ENCODE measurements around the gene RCAN2.

Gene RCAN2

DNA sequence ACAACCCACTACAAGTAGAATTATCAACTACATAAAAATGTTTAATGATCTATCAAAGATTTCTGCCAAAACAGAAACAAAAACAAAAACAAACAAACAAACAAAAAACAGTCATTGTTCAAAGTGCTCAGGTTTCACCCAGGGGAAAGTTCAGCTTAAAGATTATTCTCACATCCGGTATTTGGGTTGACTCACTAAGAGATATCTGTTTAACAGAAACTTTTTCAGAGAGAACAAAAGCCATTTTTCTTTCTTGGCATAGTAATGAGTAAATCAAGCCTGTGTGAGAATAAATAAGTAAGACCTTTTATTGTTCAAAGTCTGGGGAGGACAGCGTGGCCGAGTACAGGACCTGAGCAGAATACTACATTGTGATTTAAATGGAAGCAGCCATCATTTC is 143.6 kb downstream of the RCAN2 start:
- DNase-seq (ENCODE audit: low read depth in 1 of 2, low spot score in 1 of 2), result no peak
- Histone ChIP-seq H3K27me3 (ENCODE audit: insufficient read depth, poor library complexity, severe bottlenecking) (peaks cover 3% of the 10 kb centered on the region), H3K27ac (replicated peaks) (no peak overlapping the region), H3K4me3 (replicated peaks; ENCODE audit: insufficient read depth, low read length) (no peak overlapping the region)
- TF ChIP-seq POLR2AphosphoS5 (IDR thresholded peaks at IDR 0.05; ENCODE audit: low read depth) (no peak), GABPA (IDR thresholded peaks at IDR 0.05; ENCODE audit: low read depth) (no peak), SPI1 (IDR thresholded peaks at IDR 0.05; ENCODE audit: borderline replicate concordance, low read depth) (no peak)
- TF ChIP-seq, protein P1, sequence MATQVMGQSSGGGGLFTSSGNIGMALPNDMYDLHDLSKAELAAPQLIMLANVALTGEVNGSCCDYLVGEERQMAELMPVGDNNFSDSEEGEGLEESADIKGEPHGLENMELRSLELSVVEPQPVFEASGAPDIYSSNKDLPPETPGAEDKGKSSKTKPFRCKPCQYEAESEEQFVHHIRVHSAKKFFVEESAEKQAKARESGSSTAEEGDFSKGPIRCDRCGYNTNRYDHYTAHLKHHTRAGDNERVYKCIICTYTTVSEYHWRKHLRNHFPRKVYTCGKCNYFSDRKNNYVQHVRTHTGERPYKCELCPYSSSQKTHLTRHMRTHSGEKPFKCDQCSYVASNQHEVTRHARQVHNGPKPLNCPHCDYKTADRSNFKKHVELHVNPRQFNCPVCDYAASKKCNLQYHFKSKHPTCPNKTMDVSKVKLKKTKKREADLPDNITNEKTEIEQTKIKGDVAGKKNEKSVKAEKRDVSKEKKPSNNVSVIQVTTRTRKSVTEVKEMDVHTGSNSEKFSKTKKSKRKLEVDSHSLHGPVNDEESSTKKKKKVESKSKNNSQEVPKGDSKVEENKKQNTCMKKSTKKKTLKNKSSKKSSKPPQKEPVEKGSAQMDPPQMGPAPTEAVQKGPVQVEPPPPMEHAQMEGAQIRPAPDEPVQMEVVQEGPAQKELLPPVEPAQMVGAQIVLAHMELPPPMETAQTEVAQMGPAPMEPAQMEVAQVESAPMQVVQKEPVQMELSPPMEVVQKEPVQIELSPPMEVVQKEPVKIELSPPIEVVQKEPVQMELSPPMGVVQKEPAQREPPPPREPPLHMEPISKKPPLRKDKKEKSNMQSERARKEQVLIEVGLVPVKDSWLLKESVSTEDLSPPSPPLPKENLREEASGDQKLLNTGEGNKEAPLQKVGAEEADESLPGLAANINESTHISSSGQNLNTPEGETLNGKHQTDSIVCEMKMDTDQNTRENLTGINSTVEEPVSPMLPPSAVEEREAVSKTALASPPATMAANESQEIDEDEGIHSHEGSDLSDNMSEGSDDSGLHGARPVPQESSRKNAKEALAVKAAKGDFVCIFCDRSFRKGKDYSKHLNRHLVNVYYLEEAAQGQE (IDR thresholded peaks at IDR 0.05; ENCODE audit: insufficient replicate concordance, low read depth), result no peak
- TF ChIP-seq, protein P2, sequence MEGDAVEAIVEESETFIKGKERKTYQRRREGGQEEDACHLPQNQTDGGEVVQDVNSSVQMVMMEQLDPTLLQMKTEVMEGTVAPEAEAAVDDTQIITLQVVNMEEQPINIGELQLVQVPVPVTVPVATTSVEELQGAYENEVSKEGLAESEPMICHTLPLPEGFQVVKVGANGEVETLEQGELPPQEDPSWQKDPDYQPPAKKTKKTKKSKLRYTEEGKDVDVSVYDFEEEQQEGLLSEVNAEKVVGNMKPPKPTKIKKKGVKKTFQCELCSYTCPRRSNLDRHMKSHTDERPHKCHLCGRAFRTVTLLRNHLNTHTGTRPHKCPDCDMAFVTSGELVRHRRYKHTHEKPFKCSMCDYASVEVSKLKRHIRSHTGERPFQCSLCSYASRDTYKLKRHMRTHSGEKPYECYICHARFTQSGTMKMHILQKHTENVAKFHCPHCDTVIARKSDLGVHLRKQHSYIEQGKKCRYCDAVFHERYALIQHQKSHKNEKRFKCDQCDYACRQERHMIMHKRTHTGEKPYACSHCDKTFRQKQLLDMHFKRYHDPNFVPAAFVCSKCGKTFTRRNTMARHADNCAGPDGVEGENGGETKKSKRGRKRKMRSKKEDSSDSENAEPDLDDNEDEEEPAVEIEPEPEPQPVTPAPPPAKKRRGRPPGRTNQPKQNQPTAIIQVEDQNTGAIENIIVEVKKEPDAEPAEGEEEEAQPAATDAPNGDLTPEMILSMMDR (IDR thresholded peaks at IDR 0.05; ENCODE audit: insufficient read depth, low read length), result no peak

DNA sequence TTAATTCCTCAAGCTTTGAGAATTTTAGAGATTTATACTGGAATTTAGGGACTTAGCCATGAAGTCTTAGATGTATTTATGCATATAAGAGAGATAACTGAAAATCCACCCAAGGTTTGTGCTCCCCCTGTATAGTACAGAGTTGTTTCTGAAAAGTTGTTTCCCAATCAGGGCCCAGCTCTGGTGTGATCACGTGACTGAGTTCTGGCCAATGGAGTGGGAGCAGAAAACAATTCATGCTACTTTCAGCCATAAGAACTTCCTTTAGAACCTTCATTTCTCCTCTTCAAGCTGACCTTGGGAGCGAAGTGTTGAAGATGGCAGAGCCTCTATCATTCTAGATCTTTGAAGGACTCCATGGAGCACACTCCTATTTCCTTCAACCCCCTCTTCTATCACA is 151.0 kb downstream of the RCAN2 start:
- H3K27me3 ChIP-seq (ENCODE audit: insufficient read depth, poor library complexity, severe bottlenecking), result no peaks in the 10 kb centered on the region
- no peak overlapping the region for H3K4me3 ChIP-seq (replicated peaks; ENCODE audit: insufficient read depth, low read length)
- no peak for DNase-seq (ENCODE audit: low read depth in 1 of 2, low spot score in 1 of 2)
- TF ChIP-seq, protein P2 (IDR thresholded peaks at IDR 0.05; ENCODE audit: insufficient read depth, low read length), result no peak
- TF ChIP-seq POLR2AphosphoS5 (IDR thresholded peaks at IDR 0.05; ENCODE audit: low read depth), result no peak
- TF ChIP-seq GABPA (IDR thresholded peaks at IDR 0.05; ENCODE audit: low read depth), result no peak
- TF ChIP-seq, protein P1 (IDR thresholded peaks at IDR 0.05; ENCODE audit: insufficient replicate concordance, low read depth), result no peak
- no peak for TF ChIP-seq SPI1 (IDR thresholded peaks at IDR 0.05; ENCODE audit: borderline replicate concordance, low read depth)
- no peak overlapping the region for H3K27ac ChIP-seq (replicated peaks)

DNA sequence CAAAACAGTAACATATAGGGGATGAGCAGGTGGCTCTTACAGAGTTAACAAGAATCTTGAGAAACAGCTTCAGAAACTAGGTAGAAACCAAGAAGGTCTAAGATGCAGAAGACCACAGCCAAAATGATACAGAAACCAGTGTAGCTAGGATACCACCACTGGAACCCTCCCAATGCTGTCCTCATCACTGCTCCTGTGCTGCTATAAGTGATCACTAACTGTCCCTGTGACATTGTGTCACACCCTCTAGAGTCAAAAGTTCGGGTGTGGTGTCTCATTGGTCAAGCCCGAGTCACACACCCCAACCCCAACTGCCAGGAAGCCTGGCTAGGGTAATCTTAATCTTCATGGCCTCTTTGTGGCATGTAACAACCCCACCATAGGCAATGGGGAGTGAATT is 153.1 kb downstream of the RCAN2 start:
- no peak overlapping the region for H3K27ac ChIP-seq (replicated peaks)
- H3K27me3 ChIP-seq (ENCODE audit: insufficient read depth, poor library complexity, severe bottlenecking), result no peaks in the 10 kb centered on the region
- no peak overlapping the region for H3K4me3 ChIP-seq (replicated peaks; ENCODE audit: insufficient read depth, low read length)
- TF ChIP-seq, protein P1 (IDR thresholded peaks at IDR 0.05; ENCODE audit: insufficient replicate concordance, low read depth), result no peak
- no peak for TF ChIP-seq SPI1 (IDR thresholded peaks at IDR 0.05; ENCODE audit: borderline replicate concordance, low read depth)
- TF ChIP-seq POLR2AphosphoS5 (IDR thresholded peaks at IDR 0.05; ENCODE audit: low read depth), result no peak
- TF ChIP-seq, protein P2 (IDR thresholded peaks at IDR 0.05; ENCODE audit: insufficient read depth, low read length), result no peak
- TF ChIP-seq GABPA (IDR thresholded peaks at IDR 0.05; ENCODE audit: low read depth), result no peak
- no peak for DNase-seq (ENCODE audit: low read depth in 1 of 2, low spot score in 1 of 2)

All from HL-60 (cell line).